A549 (cell line): ENCODE measurements around the gene ARHGAP25.

ENCODE experiments used
- MAFK ChIP-seq: fragments of 450-650 bp; IDR thresholded peaks from 2 replicates; pipeline ENCODE4 v1.6.1; 2014; ENCODE audit not compliant: partially characterized antibody
- POLR2A ChIP-seq: IDR thresholded peaks from 2 replicates; pipeline ENCODE4 v1.6.1; 2012; ENCODE audit warnings: mild to moderate bottlenecking, low read length
- RAD21 ChIP-seq, 2 experiments: fragments of >200 bp in 1 of 2; sonication (Bioruptor Twin) in 1 of 2; formaldehyde crosslinking in 1 of 2; IDR thresholded peaks in 1 of 2; conservative IDR thresholded peaks in 1 of 2; 2 replicates in 1 of 2; 3 replicates in 1 of 2; pipeline ENCODE4 v1.6.1; 2012 to 2018; ENCODE audit warnings: inconsistent platforms in 1 of 2
- RARB ChIP-seq: fragments of 250-450 bp; sonication (Bioruptor Pico); IDR thresholded peaks from 2 replicates; pipeline ENCODE4 v1.8.0; 2021; ENCODE audit warnings: mild to moderate bottlenecking, moderate library complexity
- REST ChIP-seq: fragments of 200-600 bp; sonication (generic); IDR thresholded peaks from 2 replicates; pipeline ENCODE4 v1.6.1; 2016; ENCODE audit warnings: antibody characterized with exemption, mild to moderate bottlenecking, moderate library complexity
- RFX5 ChIP-seq: fragments of 450-650 bp; IDR thresholded peaks from 2 replicates; pipeline ENCODE4 v1.7.1; 2014; ENCODE audit warnings: antibody characterized with exemption, mild to moderate bottlenecking, moderate library complexity
- ZFP36 ChIP-seq: fragments of 450-650 bp; IDR thresholded peaks from 2 replicates; pipeline ENCODE4 v1.6.1; 2014; ENCODE audit warnings: borderline replicate concordance; ENCODE audit not compliant: partially characterized antibody
- TF ChIP-seq, protein P1 (sequence below): fragments of >200 bp; sonication (Bioruptor Twin); formaldehyde crosslinking; IDR thresholded peaks from 3 replicates; pipeline ENCODE4 v1.5.1; 2016

DNA sequence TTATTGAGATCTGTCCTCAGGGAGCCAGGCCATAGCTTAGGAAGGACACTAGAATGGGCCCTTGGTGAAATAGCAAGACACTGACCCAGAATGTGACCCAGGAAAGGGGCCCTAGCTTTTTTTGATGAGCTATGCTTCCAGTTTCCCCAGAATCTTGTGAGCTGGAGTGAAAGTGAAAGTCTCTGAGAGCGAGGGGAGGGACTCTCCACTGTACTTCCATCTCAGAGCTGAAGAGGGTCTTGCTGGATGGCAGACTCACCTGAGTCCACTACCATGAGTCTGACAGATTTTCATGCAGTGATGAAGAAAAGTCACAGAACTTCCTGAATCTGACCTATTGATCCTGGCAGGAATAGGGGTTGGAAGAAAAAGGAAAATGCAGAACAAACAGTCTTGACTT is 3.1 kb downstream of the ARHGAP25 start:
- TF ChIP-seq REST, result no peak
- no peak for TF ChIP-seq POLR2A
- TF ChIP-seq, protein P1, sequence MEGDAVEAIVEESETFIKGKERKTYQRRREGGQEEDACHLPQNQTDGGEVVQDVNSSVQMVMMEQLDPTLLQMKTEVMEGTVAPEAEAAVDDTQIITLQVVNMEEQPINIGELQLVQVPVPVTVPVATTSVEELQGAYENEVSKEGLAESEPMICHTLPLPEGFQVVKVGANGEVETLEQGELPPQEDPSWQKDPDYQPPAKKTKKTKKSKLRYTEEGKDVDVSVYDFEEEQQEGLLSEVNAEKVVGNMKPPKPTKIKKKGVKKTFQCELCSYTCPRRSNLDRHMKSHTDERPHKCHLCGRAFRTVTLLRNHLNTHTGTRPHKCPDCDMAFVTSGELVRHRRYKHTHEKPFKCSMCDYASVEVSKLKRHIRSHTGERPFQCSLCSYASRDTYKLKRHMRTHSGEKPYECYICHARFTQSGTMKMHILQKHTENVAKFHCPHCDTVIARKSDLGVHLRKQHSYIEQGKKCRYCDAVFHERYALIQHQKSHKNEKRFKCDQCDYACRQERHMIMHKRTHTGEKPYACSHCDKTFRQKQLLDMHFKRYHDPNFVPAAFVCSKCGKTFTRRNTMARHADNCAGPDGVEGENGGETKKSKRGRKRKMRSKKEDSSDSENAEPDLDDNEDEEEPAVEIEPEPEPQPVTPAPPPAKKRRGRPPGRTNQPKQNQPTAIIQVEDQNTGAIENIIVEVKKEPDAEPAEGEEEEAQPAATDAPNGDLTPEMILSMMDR, result no peak
- no peak for TF ChIP-seq ZFP36
- no peak for TF ChIP-seq RFX5
- TF ChIP-seq RARB, result no peak
- TF ChIP-seq MAFK, result no peak
- TF ChIP-seq RAD21 (conservative IDR thresholded peaks at IDR 0.05 in 1 of 2, IDR thresholded peaks at IDR 0.05 in 1 of 2), result no peak
